WTC11 (cell line): ENCODE results near the gene PRPF6. TPM values are rescaled to one million over a fixed set of nuclear protein-coding genes. Genes with fewer than 3 reads are reported as not detected.

Experiments
- ATAC-seq: fragments of 200-7000 bp; cut with Tn5 transposase; 2 replicates; pipeline ENCODE4 v1.10.0; 2021; ENCODE audit warnings: mild to moderate bottlenecking, moderate library complexity
- CTCF ChIA-PET: fragments of 300-600 bp; sonication (Branson Sonifier 250); formaldehyde crosslinking; loops from one replicate; lab custom pipeline; 2021; ENCODE audit warnings: antibody characterized with exemption; lab: Charles Lee
- POLR2A ChIA-PET: fragments of 350-600 bp; sonication (Branson Sonifier 250); formaldehyde crosslinking; loops from one replicate; lab custom pipeline; 2021; ENCODE audit warnings: antibody characterized with exemption; lab: Charles Lee
- DNase-seq: peaks from one replicate; pipeline ENCODE4 v3.0.0; 2021; ENCODE audit warnings: low spot score
- H3K27ac Mint-ChIP-seq: 2 replicates; pipeline ENCODE4 v1.8.0; 2021; ENCODE audit warnings: mixed read lengths
- H3K27me3 Mint-ChIP-seq: 2 replicates; pipeline ENCODE4 v1.8.0; 2021; ENCODE audit warnings: low read depth, mild to moderate bottlenecking, moderate library complexity, mixed read lengths
- H3K36me3 Mint-ChIP-seq: 2 replicates; pipeline ENCODE4 v1.8.0; 2021; ENCODE audit warnings: mixed read lengths
- H3K4me1 Mint-ChIP-seq: 2 replicates; pipeline ENCODE4 v1.8.0; 2022; ENCODE audit warnings: mixed read lengths
- H3K4me3 Mint-ChIP-seq: 2 replicates; pipeline ENCODE4 v1.8.0; 2021; ENCODE audit warnings: mild to moderate bottlenecking, moderate library complexity, mixed read lengths
- H3K9me3 Mint-ChIP-seq: 2 replicates; pipeline ENCODE4 v1.8.0; 2021; ENCODE audit warnings: mixed read lengths
- ATF3 ChIP-seq: sonication (generic); formaldehyde crosslinking; conservative IDR thresholded peaks from 2 replicates; pipeline ENCODE4 v1.8.1; 2022; ENCODE audit warnings: mild to moderate bottlenecking, missing genetic modification reagents
- ATF6 ChIP-seq: sonication (generic); formaldehyde crosslinking; IDR thresholded peaks from 2 replicates; pipeline ENCODE4 v1.8.1; 2023; ENCODE audit warnings: mild to moderate bottlenecking, missing genetic modification reagents
- ERG ChIP-seq: fragments of 250-450 bp; sonication (Bioruptor Pico); IDR thresholded peaks from 2 replicates; pipeline ENCODE4 v1.8.0; 2021; ENCODE audit warnings: mild to moderate bottlenecking
- ESRRA ChIP-seq: sonication (generic); formaldehyde crosslinking; IDR thresholded peaks from 2 replicates; pipeline ENCODE4 v1.8.1; 2022; ENCODE audit warnings: mild to moderate bottlenecking, missing genetic modification reagents, borderline replicate concordance
- ETV6 ChIP-seq: sonication (generic); formaldehyde crosslinking; IDR thresholded peaks from 2 replicates; pipeline ENCODE4 v1.8.1; 2022; ENCODE audit warnings: mild to moderate bottlenecking, missing genetic modification reagents
- HMGA2 ChIP-seq: fragments of 250-450 bp; sonication (Bioruptor Pico); IDR thresholded peaks from 2 replicates; pipeline ENCODE4 v1.4.0; 2021; ENCODE audit warnings: mild to moderate bottlenecking, moderate library complexity
- IRF2 ChIP-seq: sonication (generic); formaldehyde crosslinking; IDR thresholded peaks from 2 replicates; pipeline ENCODE4 v1.8.0; 2022; ENCODE audit warnings: low read depth, missing genetic modification reagents, borderline replicate concordance
- MXD4 ChIP-seq: fragments of 250-450 bp; sonication (Bioruptor Pico); IDR thresholded peaks from 2 replicates; pipeline ENCODE4 v1.8.0; 2021; ENCODE audit warnings: mild to moderate bottlenecking, moderate library complexity, borderline replicate concordance
- NFE2L1 ChIP-seq: sonication (generic); formaldehyde crosslinking; IDR thresholded peaks from 2 replicates; pipeline ENCODE4 v1.8.1; 2023; ENCODE audit warnings: missing genetic modification reagents
- NR2C2 ChIP-seq: sonication (generic); formaldehyde crosslinking; IDR thresholded peaks from 2 replicates; pipeline ENCODE4 v1.8.0; 2022; ENCODE audit warnings: mild to moderate bottlenecking, missing genetic modification reagents
- USF1 ChIP-seq: sonication (generic); formaldehyde crosslinking; IDR thresholded peaks from 2 replicates; pipeline ENCODE4 v1.8.0; 2022; ENCODE audit warnings: mild to moderate bottlenecking, missing genetic modification reagents
- ZNF121 ChIP-seq: sonication (generic); formaldehyde crosslinking; IDR thresholded peaks from 2 replicates; pipeline ENCODE4 v1.8.0; 2023; ENCODE audit warnings: missing genetic modification reagents
- ZNF281 ChIP-seq: sonication (generic); formaldehyde crosslinking; IDR thresholded peaks from 2 replicates; pipeline ENCODE4 v1.8.0; 2023; ENCODE audit warnings: mild to moderate bottlenecking, missing genetic modification reagents
- ZNF396 ChIP-seq: fragments of 250-450 bp; sonication (Bioruptor Pico); IDR thresholded peaks from 2 replicates; pipeline ENCODE4 v1.8.0; 2021; ENCODE audit warnings: mild to moderate bottlenecking, moderate library complexity, borderline replicate concordance
- total RNA-seq: library from RNA; stranded (reverse); gene quantifications from 3 replicates; pipeline ENCODE4 v1.2.3, GENCODE V29; 2021
- TF ChIP-seq, protein P1 (sequence below): sonication (generic); formaldehyde crosslinking; IDR thresholded peaks from 2 replicates; pipeline ENCODE4 v1.8.1; 2023; ENCODE audit warnings: mild to moderate bottlenecking, missing genetic modification reagents, borderline replicate concordance
- TF ChIP-seq, protein P2 (sequence below): sonication (generic); formaldehyde crosslinking; IDR thresholded peaks from 2 replicates; pipeline ENCODE4 v1.8.0; 2023; ENCODE audit warnings: missing genetic modification reagents

The PRPF6 gene
- total RNA-seq, 1 experiment from 2014 or later, result 79.4 TPM

- no peaks in the 10 kb centered on the region for H3K27me3 Mint-ChIP-seq
- ChIA-PET POLR2A (interaction anchor here (1.0 to 1.3 kb wide), 3 partner anchors 16 to 299 kb away, joined by 4 to 6 read pairs (median 4); partner anchors contain the start of gene UCKL1), CTCF (interaction anchor here (1.2 to 3.6 kb wide), 4 partner anchors 33 to 165 kb away, joined by 3 to 19 read pairs (median 6); partner anchors contain the start of genes PRPF6 and SAMD10)
- no peak overlapping the region for H3K27ac Mint-ChIP-seq
- TF ChIP-seq ZNF121 (CRISPR knock-in tag), result no peak
- TF ChIP-seq, protein P1, sequence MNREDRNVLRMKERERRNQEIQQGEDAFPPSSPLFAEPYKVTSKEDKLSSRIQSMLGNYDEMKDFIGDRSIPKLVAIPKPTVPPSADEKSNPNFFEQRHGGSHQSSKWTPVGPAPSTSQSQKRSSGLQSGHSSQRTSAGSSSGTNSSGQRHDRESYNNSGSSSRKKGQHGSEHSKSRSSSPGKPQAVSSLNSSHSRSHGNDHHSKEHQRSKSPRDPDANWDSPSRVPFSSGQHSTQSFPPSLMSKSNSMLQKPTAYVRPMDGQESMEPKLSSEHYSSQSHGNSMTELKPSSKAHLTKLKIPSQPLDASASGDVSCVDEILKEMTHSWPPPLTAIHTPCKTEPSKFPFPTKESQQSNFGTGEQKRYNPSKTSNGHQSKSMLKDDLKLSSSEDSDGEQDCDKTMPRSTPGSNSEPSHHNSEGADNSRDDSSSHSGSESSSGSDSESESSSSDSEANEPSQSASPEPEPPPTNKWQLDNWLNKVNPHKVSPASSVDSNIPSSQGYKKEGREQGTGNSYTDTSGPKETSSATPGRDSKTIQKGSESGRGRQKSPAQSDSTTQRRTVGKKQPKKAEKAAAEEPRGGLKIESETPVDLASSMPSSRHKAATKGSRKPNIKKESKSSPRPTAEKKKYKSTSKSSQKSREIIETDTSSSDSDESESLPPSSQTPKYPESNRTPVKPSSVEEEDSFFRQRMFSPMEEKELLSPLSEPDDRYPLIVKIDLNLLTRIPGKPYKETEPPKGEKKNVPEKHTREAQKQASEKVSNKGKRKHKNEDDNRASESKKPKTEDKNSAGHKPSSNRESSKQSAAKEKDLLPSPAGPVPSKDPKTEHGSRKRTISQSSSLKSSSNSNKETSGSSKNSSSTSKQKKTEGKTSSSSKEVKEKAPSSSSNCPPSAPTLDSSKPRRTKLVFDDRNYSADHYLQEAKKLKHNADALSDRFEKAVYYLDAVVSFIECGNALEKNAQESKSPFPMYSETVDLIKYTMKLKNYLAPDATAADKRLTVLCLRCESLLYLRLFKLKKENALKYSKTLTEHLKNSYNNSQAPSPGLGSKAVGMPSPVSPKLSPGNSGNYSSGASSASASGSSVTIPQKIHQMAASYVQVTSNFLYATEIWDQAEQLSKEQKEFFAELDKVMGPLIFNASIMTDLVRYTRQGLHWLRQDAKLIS, result no peak
- no peak for TF ChIP-seq ERG
- no peak for TF ChIP-seq MXD4 (CRISPR knock-in tag)
- no peak for TF ChIP-seq ETV6 (CRISPR knock-in tag)
- TF ChIP-seq NFE2L1 (CRISPR knock-in tag), result no peak
- no peak for TF ChIP-seq HMGA2 (CRISPR knock-in tag)
- no peak for TF ChIP-seq ATF3 (CRISPR knock-in tag)
- no peak for TF ChIP-seq ZNF281 (CRISPR knock-in tag)
- TF ChIP-seq ZNF396, result no peak
- TF ChIP-seq NR2C2, result no peak
- TF ChIP-seq ESRRA (CRISPR knock-in tag), result no peak
- no peak for TF ChIP-seq USF1
- no peak for TF ChIP-seq ATF6 (CRISPR knock-in tag)
- no peak for TF ChIP-seq IRF2 (CRISPR knock-in tag)
- TF ChIP-seq, protein P2, sequence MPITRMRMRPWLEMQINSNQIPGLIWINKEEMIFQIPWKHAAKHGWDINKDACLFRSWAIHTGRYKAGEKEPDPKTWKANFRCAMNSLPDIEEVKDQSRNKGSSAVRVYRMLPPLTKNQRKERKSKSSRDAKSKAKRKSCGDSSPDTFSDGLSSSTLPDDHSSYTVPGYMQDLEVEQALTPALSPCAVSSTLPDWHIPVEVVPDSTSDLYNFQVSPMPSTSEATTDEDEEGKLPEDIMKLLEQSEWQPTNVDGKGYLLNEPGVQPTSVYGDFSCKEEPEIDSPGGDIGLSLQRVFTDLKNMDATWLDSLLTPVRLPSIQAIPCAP (CRISPR knock-in tag), result no peak
- H3K4me3 Mint-ChIP-seq, result peak overlapping the region; percentile 59
- ATAC-seq, result no peak
- no peak for DNase-seq
- peaks cover 6% of the 10 kb centered on the region for H3K4me1 Mint-ChIP-seq
- H3K36me3 Mint-ChIP-seq, result peaks cover 7% of the 10 kb centered on the region
- H3K9me3 Mint-ChIP-seq, result no peaks in the 10 kb centered on the region
Measured at GRCh38 chr20:63940472-63941266, 40.3 kb upstream of the PRPF6 start.
